COR-L47 (cell line): Measurements from ENCODE around the gene CHD5.
A peak's percentile ranks its signal among the peaks of the same experiment; 100 is the strongest.

Experiments
- DNase-seq: peaks from one replicate; lab custom pipeline; 2025; lab: John Stamatoyannopoulos, UW

The CHD5 gene

GRCh38 chr1:6174621-6175410 lies 5.3 kb downstream of the CHD5 start:
- DNase-seq = no peak

- DNase-seq = no peak
Observed at GRCh38 chr1:6172549-6172948, 7.6 kb downstream of the CHD5 start.

- DNase-seq = no peak
Observed at GRCh38 chr1:6171548-6172124, 8.5 kb downstream of the CHD5 start.

- no peak for DNase-seq
Observed at GRCh38 chr1:6170742-6171201, 9.3 kb downstream of the CHD5 start.

GRCh38 chr1:6170116-6170741 lies 9.9 kb downstream of the CHD5 start:
- DNase-seq = no peak

- no peak for DNase-seq
Observed at GRCh38 chr1:6168947-6169586, 11.1 kb downstream of the CHD5 start.

GRCh38 chr1:6167391-6168303 lies 12.5 kb downstream of the CHD5 start:
- DNase-seq = no peak

- DNase-seq = no peak
Observed at GRCh38 chr1:6166655-6167390, 13.3 kb downstream of the CHD5 start.

- DNase-seq = no peak
Observed at GRCh38 chr1:6166221-6166620, 13.9 kb downstream of the CHD5 start.

- no peak for DNase-seq
Observed at GRCh38 chr1:6165441-6165985, 14.6 kb downstream of the CHD5 start.

- no peak for DNase-seq
Observed at GRCh38 chr1:6165027-6165426, 15.1 kb downstream of the CHD5 start.

- DNase-seq = no peak
Observed at GRCh38 chr1:6163973-6164617, 16.0 kb downstream of the CHD5 start.

GRCh38 chr1:6163191-6163972 lies 16.7 kb downstream of the CHD5 start:
- DNase-seq = peak; percentile 67

GRCh38 chr1:6162773-6163172 lies 17.3 kb downstream of the CHD5 start:
- DNase-seq = peak; percentile 76

GRCh38 chr1:6162341-6162740 lies 17.8 kb downstream of the CHD5 start:
- no peak for DNase-seq

- DNase-seq = no peak
Observed at GRCh38 chr1:6158181-6158580, 21.9 kb downstream of the CHD5 start.

GRCh38 chr1:6157528-6158174 lies 22.5 kb downstream of the CHD5 start:
- peak; percentile 93 for DNase-seq

- no peak for DNase-seq
Observed at GRCh38 chr1:6157132-6157527, 23.0 kb downstream of the CHD5 start.
